PC-3 (cell line): Measurements from ENCODE around the gene ATP8A1.

ENCODE experiments used
- CTCF ChIP-seq: fragments of 300-600 bp; sonication (generic); conservative IDR thresholded peaks from 2 replicates; pipeline ENCODE4 v1.5.1; 2017; ENCODE audit warnings: antibody characterized with exemption, low read depth, mild to moderate bottlenecking, low read length
- EZH2 ChIP-seq: fragments of 300-600 bp; sonication (generic); IDR thresholded peaks from one replicate; pipeline ENCODE4 v1.6.1; 2017; ENCODE audit warnings: antibody characterized with exemption, mild to moderate bottlenecking, low read length; ENCODE audit not compliant: unreplicated experiment

GRCh38 chr4:42566835-42567234, 90.1 kb downstream of the ATP8A1 start:
- no peak for TF ChIP-seq CTCF
- TF ChIP-seq EZH2 = no peak
